VCaP (cell line): ENCODE results near the gene MAP4K3.

Experiments used
- H3K27ac ChIP-seq: fragments of 450-650 bp; 2 replicates; pipeline ENCODE4 v1.5.1; 2017
- CTCF ChIP-seq: fragments of 450-650 bp; conservative IDR thresholded peaks from 2 replicates; pipeline ENCODE4 v1.5.1; 2017; ENCODE audit warnings: mild to moderate bottlenecking, moderate library complexity

The MAP4K3 gene

GRCh38 chr2:39479053-39479670 is 42.1 kb upstream of the MAP4K3 start:
- no peak for TF ChIP-seq CTCF
- H3K27ac ChIP-seq: no peak overlapping the region

GRCh38 chr2:39476524-39476923 is 39.4 kb upstream of the MAP4K3 start:
- no peak overlapping the region for H3K27ac ChIP-seq

GRCh38 chr2:39475006-39475405 is 37.9 kb upstream of the MAP4K3 start:
- TF ChIP-seq CTCF: no peak
- no peak overlapping the region for H3K27ac ChIP-seq

More at GRCh38 chr2:39476524-39476923, 39.4 kb upstream of the MAP4K3 start:
- no peak for TF ChIP-seq CTCF

GRCh38 chr2:39470580-39470979 is 33.5 kb upstream of the MAP4K3 start:
- H3K27ac ChIP-seq: no peak overlapping the region
- TF ChIP-seq CTCF: no peak

GRCh38 chr2:39469807-39470206 is 32.7 kb upstream of the MAP4K3 start:
- no peak overlapping the region for H3K27ac ChIP-seq
- no peak for TF ChIP-seq CTCF

- no peak overlapping the region for H3K27ac ChIP-seq
- no peak for TF ChIP-seq CTCF
Observed at GRCh38 chr2:39468579-39469451, 31.7 kb upstream of the MAP4K3 start.

GRCh38 chr2:39466311-39466710 is 29.2 kb upstream of the MAP4K3 start:
- H3K27ac ChIP-seq: no peak overlapping the region
- no peak for TF ChIP-seq CTCF
